SK-N-SH treated with all-trans-retinoic acid at 6 μM for 48 hours (cell line): ENCODE data around the gene HOXD1.

Source experiments
- ATAC-seq: fragments of 200-7000 bp; cut with Tn5 transposase; 3 replicates; pipeline ENCODE4 v1.9.1; 2020; ENCODE audit warnings: mild to moderate bottlenecking, moderate library complexity
- ARNTL ChIP-seq: fragments of 450-650 bp; formaldehyde crosslinking; IDR thresholded peaks from 2 replicates; pipeline ENCODE4 v1.5.0; 2020; ENCODE audit warnings: low read depth, mild to moderate bottlenecking, moderate library complexity, borderline replicate concordance
- BACH2 ChIP-seq: fragments of 250-450 bp; sonication (Bioruptor Pico); IDR thresholded peaks from 2 replicates; pipeline ENCODE4 v1.9.0; 2021; ENCODE audit warnings: mild to moderate bottlenecking, borderline replicate concordance
- CREB5 ChIP-seq: fragments of 250-450 bp; sonication (Bioruptor Pico); IDR thresholded peaks from 2 replicates; pipeline ENCODE4 v1.5.1; 2020; ENCODE audit warnings: low read depth, mild to moderate bottlenecking, moderate library complexity
- CSDC2 ChIP-seq: fragments of 250-450 bp; sonication (Bioruptor Pico); IDR thresholded peaks from 2 replicates; pipeline ENCODE4 v1.5.0; 2020; ENCODE audit warnings: mild to moderate bottlenecking, moderate library complexity
- CSRNP3 ChIP-seq: fragments of 250-450 bp; sonication (Bioruptor Pico); IDR thresholded peaks from 2 replicates; pipeline ENCODE4 v1.5.1; 2021; ENCODE audit warnings: mild to moderate bottlenecking, moderate library complexity
- GLIS3 ChIP-seq: fragments of 250-450 bp; sonication (Bioruptor Pico); IDR thresholded peaks from 2 replicates; pipeline ENCODE4 v1.5.0; 2020; ENCODE audit warnings: mild to moderate bottlenecking, moderate library complexity
- OSR1 ChIP-seq: fragments of 250-450 bp; sonication (Bioruptor Pico); IDR thresholded peaks from 2 replicates; pipeline ENCODE4 v1.8.0; 2022; ENCODE audit warnings: moderate library complexity, mild to moderate bottlenecking, inconsistent platforms
- PATZ1 ChIP-seq: fragments of 250-450 bp; sonication (Bioruptor Pico); IDR thresholded peaks from 2 replicates; pipeline ENCODE4 v1.8.0; 2020; ENCODE audit warnings: mild to moderate bottlenecking, moderate library complexity, borderline replicate concordance
- POU6F1 ChIP-seq: fragments of 250-450 bp; sonication (Bioruptor Pico); IDR thresholded peaks from 2 replicates; pipeline ENCODE4 v1.8.0; 2021; ENCODE audit warnings: low read depth, mild to moderate bottlenecking, moderate library complexity, borderline replicate concordance
- PPARA ChIP-seq: fragments of 250-450 bp; sonication (Bioruptor Pico); IDR thresholded peaks from 2 replicates; pipeline ENCODE4 v1.5.0; 2020; ENCODE audit warnings: mild to moderate bottlenecking, borderline replicate concordance
- RARB ChIP-seq: fragments of 250-450 bp; sonication (Bioruptor Pico); IDR thresholded peaks from 2 replicates; pipeline ENCODE4 v1.8.0; 2021; ENCODE audit warnings: mild to moderate bottlenecking, moderate library complexity
- SNAI2 ChIP-seq: fragments of 250-450 bp; sonication (Bioruptor Pico); IDR thresholded peaks from 2 replicates; pipeline ENCODE4 v1.5.0; 2020; ENCODE audit warnings: mild to moderate bottlenecking, moderate library complexity
- TCF4 ChIP-seq: fragments of 250-450 bp; sonication (Bioruptor Pico); IDR thresholded peaks from 2 replicates; pipeline ENCODE4 v1.8.0; 2021; ENCODE audit warnings: mild to moderate bottlenecking, moderate library complexity, borderline replicate concordance
- TOX ChIP-seq: fragments of 250-450 bp; sonication (Bioruptor Pico); IDR thresholded peaks from 2 replicates; pipeline ENCODE4 v1.8.0; 2021; ENCODE audit warnings: mild to moderate bottlenecking, moderate library complexity, borderline replicate concordance
- TSHZ2 ChIP-seq: fragments of 250-450 bp; sonication (Bioruptor Pico); IDR thresholded peaks from 2 replicates; pipeline ENCODE4 v1.5.0; 2020; ENCODE audit warnings: mild to moderate bottlenecking, moderate library complexity
- ZC3H10 ChIP-seq: fragments of 250-450 bp; sonication (Bioruptor Pico); IDR thresholded peaks from 2 replicates; pipeline ENCODE4 v1.5.1; 2021; ENCODE audit warnings: mild to moderate bottlenecking, moderate library complexity
- ZFP30 ChIP-seq: fragments of 450-650 bp; formaldehyde crosslinking; IDR thresholded peaks from 2 replicates; pipeline ENCODE4 v1.5.0; 2022; ENCODE audit warnings: mild to moderate bottlenecking, moderate library complexity
- ZNF565 ChIP-seq: fragments of 450-650 bp; formaldehyde crosslinking; conservative IDR thresholded peaks from 2 replicates; pipeline ENCODE4 v1.5.0; 2020; ENCODE audit warnings: low read depth, mild to moderate bottlenecking, moderate library complexity
- ZNF70 ChIP-seq: fragments of 450-650 bp; formaldehyde crosslinking; IDR thresholded peaks from 2 replicates; pipeline ENCODE4 v1.5.0; 2020; ENCODE audit warnings: mild to moderate bottlenecking, moderate library complexity
- ZNF8 ChIP-seq: fragments of 450-650 bp; formaldehyde crosslinking; IDR thresholded peaks from 2 replicates; pipeline ENCODE4 v1.5.0; 2020; ENCODE audit warnings: mild to moderate bottlenecking, moderate library complexity

Gene HOXD1

GRCh38 chr2:176166272-176166671 is 22.2 kb upstream of the HOXD1 start:
- TF ChIP-seq CSRNP3 (CRISPR knock-in tag) (no peak), GLIS3 (CRISPR knock-in tag) (no peak)
- no peak for ATAC-seq

- ATAC-seq: no peak
- no peak for TF ChIP-seq PATZ1 (CRISPR knock-in tag)
- no peak for TF ChIP-seq TOX (CRISPR knock-in tag)
- no peak for TF ChIP-seq ARNTL
- TF ChIP-seq TSHZ2 (CRISPR knock-in tag): no peak
- TF ChIP-seq ZNF70: no peak
- TF ChIP-seq ZC3H10 (CRISPR knock-in tag): no peak
- TF ChIP-seq CSDC2 (CRISPR knock-in tag): no peak
- TF ChIP-seq PPARA (CRISPR knock-in tag): no peak
- TF ChIP-seq CSRNP3 (CRISPR knock-in tag): no peak
- no peak for TF ChIP-seq CREB5 (CRISPR knock-in tag)
- TF ChIP-seq POU6F1 (CRISPR knock-in tag): no peak
- TF ChIP-seq OSR1 (CRISPR knock-in tag): no peak
- TF ChIP-seq SNAI2 (CRISPR knock-in tag): no peak
- no peak for TF ChIP-seq ZNF565 (CRISPR knock-in tag)
Measured at GRCh38 chr2:176167398-176167797, 21.1 kb upstream of the HOXD1 start.

- no peak for ATAC-seq
- TF ChIP-seq RARB (CRISPR knock-in tag) (no peak), BACH2 (no peak), TCF4 (CRISPR knock-in tag) (no peak), TOX (CRISPR knock-in tag) (no peak), SNAI2 (CRISPR knock-in tag) (no peak), CREB5 (CRISPR knock-in tag) (no peak), ZFP30 (CRISPR knock-in tag) (no peak), PATZ1 (CRISPR knock-in tag) (no peak), TSHZ2 (CRISPR knock-in tag) (no peak), GLIS3 (CRISPR knock-in tag) (no peak), PPARA (CRISPR knock-in tag) (no peak), ARNTL (no peak), ZNF8 (CRISPR knock-in tag) (no peak), ZC3H10 (CRISPR knock-in tag) (no peak)
Measured at GRCh38 chr2:176169181-176169580, 19.3 kb upstream of the HOXD1 start.
